HepG2 (cell line): ENCODE measurements around the gene WNT6. TPM values are rescaled to one million over a fixed set of nuclear protein-coding genes. Genes with fewer than 3 reads are reported as not detected.

Experiments
- ATAC-seq: fragments of 200-7000 bp; cut with Tn5 transposase; 3 replicates; pipeline ENCODE4 v1.9.1; 2020; ENCODE audit warnings: mild to moderate bottlenecking, moderate library complexity
- BruUV-seq: library from RNA; stranded (reverse); fragments of 400-500 nt; replicated peaks from 2 replicates; lab custom pipeline; 2021; lab: Mats Ljungman, UMichigan
- CTCF ChIA-PET: fragments of 300-600 bp; formaldehyde crosslinking; extraction: SDS; loops from one replicate; lab custom pipeline; 2021; ENCODE audit warnings: low total read pairs, inconsistent platforms, low intra/inter-chr PET ratio; lab: Yijun Ruan, JAX
- POLR2A ChIA-PET: fragments of 350-600 bp; sonication (Branson Sonifier 250); formaldehyde crosslinking; loops from one replicate; lab custom pipeline; 2020; ENCODE audit warnings: antibody characterized with exemption, inconsistent platforms; lab: Yijun Ruan, JAX
- DNase-seq: peaks from one replicate; pipeline ENCODE4 v3.0.0-alpha.2; 2015; ENCODE audit warnings: low spot score
- FAIRE-seq: peaks from 3 replicates; lab custom pipeline; 2011; peaks lifted over from hg19 to GRCh38; lab: Jason Lieb, UNC
- H2AFZ ChIP-seq: one replicate; pipeline ENCODE4 v1.6.1; 2011; ENCODE audit warnings: low read length, inconsistent platforms
- H3K27ac ChIP-seq: fragments of 300-600 bp; 3 replicates; pipeline ENCODE4 v1.8.0; 2011; ENCODE audit warnings: mixed run types, mild to moderate bottlenecking, mixed read lengths, low read length, inconsistent platforms; ENCODE audit not compliant: insufficient read depth; ENCODE audit errors: extremely low read length
- H3K27me3 ChIP-seq, 2 experiments: fragments of 200-600 bp in 1 of 2; 2 replicates in 1 of 2; 3 replicates in 1 of 2; pipeline versions ENCODE4 v1.6.0 to v1.8.0; 2011; ENCODE audit warnings: low read length in 2 of 2, mild to moderate bottlenecking in 2 of 2, moderate library complexity in 2 of 2, inconsistent platforms in 1 of 2; ENCODE audit not compliant: insufficient read depth in 2 of 2, control insufficient read depth in 1 of 2
- H3K36me3 ChIP-seq, 2 experiments: fragments of 200-600 bp in 1 of 2; replicated peaks in 1 of 2; 2 replicates in 1 of 2; 3 replicates in 1 of 2; pipeline versions ENCODE4 v1.5.1 to v1.8.0; 2011; ENCODE audit warnings: low read length in 2 of 2, inconsistent platforms in 1 of 2; ENCODE audit not compliant: insufficient read depth in 2 of 2, control insufficient read depth in 1 of 2
- H3K4me1 ChIP-seq: 2 replicates; pipeline ENCODE4 v1.5.1; 2012; ENCODE audit warnings: low read length, inconsistent platforms; ENCODE audit not compliant: insufficient read depth
- H3K4me2 ChIP-seq: 2 replicates; pipeline ENCODE4 v1.6.0; 2011; ENCODE audit warnings: low read depth, low read length, inconsistent platforms
- H3K4me3 ChIP-seq, 3 experiments: fragments of 200-600 bp in 1 of 3; sonication (generic), shearing (Covaris generic) in 1 of 3; replicated peaks in 1 of 3; 2 replicates each; pipeline ENCODE4 v1.5.1; 2011 to 2016; ENCODE audit warnings: low read length in 3 of 3, inconsistent platforms in 2 of 3, low read depth in 2 of 3, mild to moderate bottlenecking in 2 of 3, control low read depth in 1 of 3, mixed read lengths in 1 of 3; ENCODE audit not compliant: insufficient read depth in 1 of 3
- H3K79me2 ChIP-seq: one replicate; pipeline ENCODE4 v1.6.1; 2011; ENCODE audit warnings: low read length, inconsistent platforms; ENCODE audit not compliant: insufficient read depth
- H3K9ac ChIP-seq: 2 replicates; pipeline ENCODE4 v1.6.0; 2011; ENCODE audit warnings: mild to moderate bottlenecking, low read depth, low read length, inconsistent platforms; ENCODE audit not compliant: insufficient read depth
- H3K9me3 ChIP-seq: 2 replicates; pipeline ENCODE4 v1.5.1; 2012; ENCODE audit warnings: mild to moderate bottlenecking, low read length
- H4K20me1 ChIP-seq: 2 replicates; pipeline ENCODE4 v1.6.0; 2011; ENCODE audit warnings: inconsistent platforms, mild to moderate bottlenecking, low read length, moderate library complexity; ENCODE audit not compliant: insufficient read depth
- BRF2 ChIP-seq: sonication (generic); formaldehyde crosslinking; IDR thresholded peaks from 2 replicates; pipeline ENCODE4 v1.8.1; 2022; ENCODE audit warnings: mild to moderate bottlenecking, missing genetic modification reagents
- HNF1B ChIP-seq: sonication (generic); formaldehyde crosslinking; IDR thresholded peaks from 2 replicates; pipeline ENCODE4 v1.5.1; 2020; ENCODE audit warnings: mild to moderate bottlenecking, moderate library complexity, missing genetic modification reagents
- HNRNPH1 ChIP-seq: fragments of 200-400 bp; formaldehyde crosslinking; optimal IDR thresholded peaks from 2 replicates; pipeline ENCODE3; 2017; ENCODE audit warnings: mild to moderate bottlenecking, low read depth, low read length
- KDM2A ChIP-seq: sonication (generic); formaldehyde crosslinking; IDR thresholded peaks from 2 replicates; pipeline ENCODE4 v1.4.0; 2020; ENCODE audit warnings: low read depth, missing genetic modification reagents, borderline replicate concordance
- KLF15 ChIP-seq: sonication (generic); formaldehyde crosslinking; IDR thresholded peaks from 2 replicates; pipeline ENCODE4 v1.8.1; 2023; ENCODE audit warnings: borderline replicate concordance, mild to moderate bottlenecking, inconsistent platforms, missing genetic modification reagents, mixed read lengths
- LBX2 ChIP-seq: sonication (generic); formaldehyde crosslinking; IDR thresholded peaks from 2 replicates; pipeline ENCODE4 v1.5.0; 2020; ENCODE audit warnings: missing genetic modification reagents, mild to moderate bottlenecking, borderline replicate concordance
- NFIB ChIP-seq: sonication (generic); formaldehyde crosslinking; IDR thresholded peaks from 2 replicates; pipeline ENCODE4 v1.9.0; 2021; ENCODE audit warnings: missing genetic modification reagents, mild to moderate bottlenecking, borderline replicate concordance
- SIN3B ChIP-seq: fragments of 150-350 bp; IDR thresholded peaks from 2 replicates; pipeline ENCODE4 v1.6.1; 2014; ENCODE audit warnings: low read length
- ZNF12 ChIP-seq: sonication (generic); formaldehyde crosslinking; IDR thresholded peaks from 2 replicates; pipeline ENCODE4 v1.5.0; 2020; ENCODE audit warnings: missing genetic modification reagents
- ZNF253 ChIP-seq: sonication (generic); formaldehyde crosslinking; IDR thresholded peaks from 2 replicates; pipeline ENCODE4 v1.8.0; 2022; ENCODE audit warnings: mild to moderate bottlenecking, missing genetic modification reagents, borderline replicate concordance
- ZNF510 ChIP-seq: sonication (generic); formaldehyde crosslinking; IDR thresholded peaks from 2 replicates; pipeline ENCODE4 v1.4.0; 2020; ENCODE audit warnings: low read depth, mild to moderate bottlenecking, missing genetic modification reagents
- ZNF607 ChIP-seq: sonication (generic); formaldehyde crosslinking; IDR thresholded peaks from 2 replicates; pipeline ENCODE4 v1.5.1; 2020; ENCODE audit warnings: missing genetic modification reagents, mild to moderate bottlenecking, borderline replicate concordance
- ZNF616 ChIP-seq: sonication (generic); formaldehyde crosslinking; IDR thresholded peaks from 2 replicates; pipeline ENCODE4 v1.5.0; 2020; ENCODE audit warnings: low read depth, mild to moderate bottlenecking, missing genetic modification reagents
- ZNF687 ChIP-seq: sonication (generic); formaldehyde crosslinking; IDR thresholded peaks from 2 replicates; pipeline ENCODE4 v1.5.1; 2020; ENCODE audit warnings: mild to moderate bottlenecking, missing genetic modification reagents, moderate library complexity
- WGBS: methylation state at CpG from one replicate; pipeline ENCODE4 v1.1.6; 2017; ENCODE audit warnings: low lambda C conversion rate; 5-methylcytosine and 5-hydroxymethylcytosine counted together
- in situ Hi-C: cut with HindIII; loops from 2 replicates; pipeline ENCODE4 v1.10.0; 2017; ENCODE audit warnings: low pct_unique_long_range_greater_than_20kb; ENCODE audit not compliant: extremely low pct_ligation_motif_present
- intact Hi-C: fragments of 100-400 bp; cut with micrococcal nuclease; formaldehyde crosslinking; loops from one replicate; pipeline ENCODE4 v1.10.0; 2022; ENCODE audit not compliant: unreplicated experiment
- polyA plus RNA-seq, 8 experiments: library from polyadenylated mRNA; depleted of rRNA in 3 of 8; stranded (reverse) in 7 of 8; unstranded in 1 of 8; fragments of >200 nt; fragmentation: Illumina TruSeq in 4 of 8; extraction: Trizol in 4 of 8; gene quantifications; 2 replicates each; pipeline versions ENCODE4 v1.2.1 to v1.2.3, GENCODE V29; 2011 to 2016; ENCODE audit warnings: low read depth in 4 of 8, missing spikeins in 1 of 8, mixed read lengths in 1 of 8; ENCODE audit not compliant: insufficient read depth in 1 of 8
- total RNA-seq, 5 experiments: library from RNA; depleted of rRNA; stranded (reverse); fragments of >200 nt; fragmentation: Illumina TruSeq; extraction: Trizol; gene quantifications; 2 replicates each; pipeline ENCODE4 v1.2.3, GENCODE V29; 2016; ENCODE audit warnings: low read depth in 1 of 5

Gene WNT6
- total and polyA plus RNA-seq, 2 of the 13 experiments (the other 11 are each of a cell fraction or from before 2014, with no cell fraction given), result 0.20 TPM; not detected in 1

- H4K20me1 ChIP-seq, result no peaks in the 10 kb centered on the region
- BruUV-seq, result no TSS peak
- intact Hi-C loops, result no loop called here
- ATAC-seq, result peak; percentile 8
- no peaks in the 10 kb centered on the region for H3K9me3 ChIP-seq
- H3K4me3 ChIP-seq, result no peak overlapping the region; a peak in 1 of 6 replicates
- no peak overlapping the region for H3K9ac ChIP-seq
- FAIRE-seq, result no peak
- ChIA-PET CTCF (interaction anchor here (1.3 kb wide), 1 partner anchor 20 kb away, joined by 3 read pairs; no protein-coding TSS in a partner anchor), POLR2A (interaction anchor here (1.1 to 1.7 kb wide), 3 partner anchors 72 to 96 kb away, joined by 3 to 10 read pairs (median 3); no protein-coding TSS in a partner anchor)
- no peak overlapping the region for H2AFZ ChIP-seq
- 26% methylated on average over 11 of the region's 14 CpGs for WGBS
- no peaks in the 10 kb centered on the region for H3K36me3 ChIP-seq
- DNase-seq, result no peak
- H3K4me1 ChIP-seq, result peaks cover 32% of the 10 kb centered on the region
- no peak overlapping the region for H3K27ac ChIP-seq
- in situ Hi-C loops, result loop anchor here (25.0 kb wide), 1 partner anchor 91 kb away; no protein-coding TSS in a partner anchor
- no peaks in the 10 kb centered on the region for H3K79me2 ChIP-seq
- H3K4me2 ChIP-seq, result peak overlapping the region; percentile 15; the same call in 1 of the 2 replicates
- peaks cover 14 to 56% of the 10 kb centered on the region in 2 experiments; a peak in 4 of 5 replicates for H3K27me3 ChIP-seq
- TF ChIP-seq KLF15 (CRISPR knock-in tag) (no peak), NFIB (CRISPR knock-in tag) (no peak), SIN3B (no peak), KDM2A (CRISPR knock-in tag) (no peak), ZNF12 (CRISPR knock-in tag) (no peak), BRF2 (CRISPR knock-in tag) (no peak), HNRNPH1 (no peak), ZNF510 (CRISPR knock-in tag) (no peak), ZNF616 (CRISPR knock-in tag) (no peak), ZNF687 (0 out of 2 replicates have a peak, but pooled peaks have one; percentile 24), ZNF253 (no peak), HNF1B (CRISPR knock-in tag) (peak; percentile 14; the same call in 1 of the 2 replicates), LBX2 (CRISPR knock-in tag) (no peak), ZNF607 (CRISPR knock-in tag) (no peak)
Measured at GRCh38 chr2:218827701-218828476, 31.7 kb upstream of the WNT6 start.
